GM19238 (cell line): Measurements from ENCODE around the gene ST3GAL5.
"Not testable (repeated sequence)": the region's sequence is repeated elsewhere in the genome, so short reads cannot be mapped to it uniquely, and the experiment has no call there.

Source experiments
- DNase-seq: peaks from one replicate; pipeline ENCODE4 v3.0.0; 2011; ENCODE audit warnings: low spot score; ENCODE audit not compliant: insufficient read length

The ST3GAL5 gene

DNA sequence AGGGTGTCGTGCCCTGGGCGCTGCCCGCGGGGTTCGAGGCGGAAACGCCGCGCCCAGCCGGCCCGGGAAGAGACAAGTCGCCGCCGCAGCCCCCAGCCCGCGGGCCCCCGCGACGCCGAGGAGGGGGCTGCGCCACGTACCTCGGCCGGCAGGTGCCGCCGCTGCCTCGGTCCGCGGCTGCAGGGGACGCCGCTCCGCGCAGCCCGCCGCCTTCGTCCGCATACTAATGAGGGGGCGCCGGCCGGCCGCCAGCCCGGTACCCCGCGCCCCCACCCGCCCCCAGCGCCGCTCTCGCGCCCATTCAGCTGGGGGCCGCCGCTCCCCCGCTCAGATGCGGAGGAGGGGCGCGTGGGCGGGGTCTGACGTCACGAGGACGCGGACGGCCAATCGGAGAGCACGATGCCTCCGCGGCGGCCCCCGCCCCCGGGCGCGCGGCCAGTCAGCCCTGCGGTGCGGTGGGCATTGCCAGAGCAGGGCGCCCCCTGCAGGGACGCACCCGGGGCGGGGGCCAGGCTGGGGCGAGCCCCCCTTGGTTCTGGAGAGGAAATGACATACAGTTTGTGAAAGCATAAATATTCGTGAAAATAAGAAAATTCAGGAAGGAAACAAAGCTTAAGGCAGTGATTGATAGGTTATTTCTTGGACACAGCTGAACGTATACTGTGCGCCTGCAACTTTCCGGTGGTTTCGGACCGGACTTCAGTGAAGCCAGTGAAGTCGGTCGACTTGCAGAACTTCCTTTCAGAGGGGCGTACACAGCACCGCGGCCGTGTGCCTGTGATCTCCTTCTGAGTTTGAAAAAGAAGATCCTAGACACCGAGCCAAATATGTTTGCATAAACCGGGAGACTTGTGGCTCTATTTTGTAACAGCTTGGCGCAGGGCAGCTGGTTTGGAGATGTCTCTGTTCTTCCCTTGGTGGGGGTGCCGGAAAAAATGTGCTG, at the start of gene ST3GAL5:
Gene ST3GAL5 (minus strand): TSS at position 307 of the 943 bp plus-strand sequence. CDS start 85 bp downstream, at position 222.
- peak; percentile 89 for DNase-seq

- DNase-seq = no peak
These were observed 49.7 kb upstream of the ST3GAL5 start for GRCh38 chr2:85938456-85938855.

DNA sequence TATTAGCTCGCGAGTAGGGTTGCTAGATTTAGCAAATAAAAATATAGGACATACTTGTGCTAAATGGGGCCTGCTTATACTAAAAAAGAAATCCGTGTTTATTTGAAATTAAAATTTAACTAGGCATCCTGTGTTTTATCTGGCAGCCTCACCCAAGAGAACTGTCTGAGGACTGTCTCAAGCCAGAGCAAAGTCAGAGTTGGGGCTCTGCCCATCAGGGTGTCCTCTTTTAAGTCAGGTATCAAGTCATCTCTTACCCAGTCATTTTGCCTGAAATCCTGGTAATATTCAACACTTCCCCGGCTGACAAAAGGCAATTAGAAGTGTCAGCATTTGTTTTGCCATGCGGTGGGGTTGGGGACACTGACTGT, 48.3 kb upstream of the ST3GAL5 start:
- DNase-seq = no peak

DNA sequence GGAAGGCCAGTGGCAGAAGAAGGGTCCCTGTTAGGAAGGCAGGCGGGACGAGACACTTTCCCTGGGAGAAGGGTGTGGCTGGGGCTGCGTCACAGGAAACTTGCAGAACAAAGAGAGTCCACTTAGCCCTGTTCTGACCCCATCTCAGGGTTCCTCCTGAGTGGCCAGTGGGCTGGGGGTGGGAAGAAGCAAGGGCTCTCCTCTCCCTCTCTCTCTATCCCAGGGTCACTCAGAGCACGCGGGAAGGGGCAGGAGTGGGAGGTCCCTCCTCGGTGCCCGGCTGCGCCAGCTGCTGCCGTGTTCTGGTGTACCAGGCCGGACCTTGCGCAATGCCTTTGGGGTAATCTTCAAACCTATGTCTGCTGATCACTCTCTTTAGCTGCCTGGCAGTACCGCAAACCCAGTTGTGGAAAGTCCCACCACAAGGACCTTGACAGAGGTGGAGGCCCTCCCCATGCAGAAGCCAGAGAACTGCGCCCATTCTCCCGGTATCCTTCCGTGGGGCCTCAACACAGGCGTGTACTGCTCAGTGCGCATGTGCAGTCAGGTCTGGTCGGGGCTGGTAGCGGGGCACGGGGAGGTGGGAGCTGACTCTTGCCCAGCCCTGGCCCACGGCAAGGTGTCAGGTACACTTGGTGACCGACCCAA, 47.8 kb upstream of the ST3GAL5 start:
- no peak for DNase-seq

DNA sequence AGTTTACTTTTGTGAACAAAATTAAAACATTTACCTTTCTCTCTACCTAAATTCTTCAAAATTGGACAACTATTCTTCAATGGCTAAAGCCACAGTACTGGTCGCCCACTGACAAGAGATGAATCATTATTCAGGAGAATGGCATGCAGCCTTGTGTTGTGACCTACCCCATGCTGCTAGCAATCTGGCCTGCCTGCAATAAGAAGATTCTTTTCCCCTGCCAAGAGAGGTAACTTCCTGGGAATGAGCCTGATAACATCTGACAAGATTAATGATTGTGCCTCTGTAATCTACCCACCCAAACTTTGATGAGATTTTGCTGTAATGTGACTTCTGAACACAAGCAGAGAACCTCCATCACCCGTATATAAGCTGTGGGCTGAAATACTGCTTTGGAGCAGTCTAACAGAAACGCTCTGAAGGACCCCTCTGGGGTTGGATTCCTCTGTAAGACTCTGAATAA, 47.0 kb upstream of the ST3GAL5 start:
- DNase-seq = no peak

DNA sequence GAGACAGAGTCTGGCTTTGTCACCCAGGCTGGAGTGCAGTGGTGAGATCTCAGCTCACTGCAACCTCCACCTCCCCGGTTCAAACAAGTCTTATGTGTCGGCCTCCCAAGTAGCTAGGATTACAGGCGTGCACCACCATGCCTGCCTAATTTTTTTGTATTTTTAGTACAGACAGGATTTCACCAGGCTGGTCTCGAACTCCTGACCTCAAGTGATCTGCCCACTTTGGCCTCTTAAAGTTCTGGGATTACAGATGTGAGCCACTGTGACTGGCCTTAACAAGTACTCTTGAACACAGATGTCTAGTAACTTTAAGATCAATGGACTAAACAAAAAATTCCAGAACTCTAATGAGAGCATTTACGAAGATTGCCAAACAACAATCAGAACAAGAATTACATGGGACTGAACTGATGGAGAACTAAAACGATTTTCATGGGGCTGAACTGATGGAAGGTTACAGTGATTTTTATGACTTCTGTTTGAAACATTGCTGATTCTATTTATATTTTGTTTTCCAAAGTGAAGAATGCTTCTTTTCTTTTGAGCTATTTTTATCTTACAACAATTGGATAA, 46.5 kb upstream of the ST3GAL5 start:
- no peak for DNase-seq

DNA sequence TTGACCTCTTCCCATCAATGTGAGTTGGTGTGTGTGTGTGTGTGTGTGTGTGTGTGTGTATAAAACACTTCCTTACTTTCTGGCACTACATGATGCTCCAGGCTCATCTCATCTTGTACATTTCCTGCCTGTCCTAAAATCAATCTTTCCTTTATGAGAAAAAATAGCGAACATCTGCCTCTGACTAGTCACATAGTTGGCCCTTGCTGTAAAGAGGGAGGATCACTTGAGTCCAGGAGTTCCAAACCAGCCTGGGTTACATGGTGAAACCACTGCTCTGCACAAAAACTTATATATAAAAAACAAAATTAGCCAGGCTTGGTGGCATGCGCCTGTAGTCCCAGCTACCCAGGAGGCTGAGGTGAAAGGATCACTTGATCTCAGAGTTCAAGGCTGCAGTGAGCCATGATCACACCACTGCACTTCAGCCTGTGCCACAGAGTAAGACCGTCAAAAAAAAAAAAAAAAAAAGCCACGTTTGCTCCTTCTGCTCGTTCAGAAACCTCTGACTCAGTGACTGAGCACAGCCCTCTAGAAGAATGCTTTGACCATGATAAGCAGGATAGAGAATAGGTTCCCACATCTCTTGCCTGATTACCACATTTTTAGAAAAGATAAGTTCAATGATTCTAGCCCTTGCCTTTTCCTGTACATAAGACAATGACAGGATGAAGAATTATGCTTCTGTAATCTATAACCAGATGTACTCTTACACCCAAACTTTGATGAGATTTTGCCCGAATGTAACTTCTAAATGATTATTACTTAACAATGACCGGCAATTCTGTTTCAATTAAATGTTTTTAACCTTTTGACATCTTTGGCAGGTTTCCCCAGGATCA, 45.2 kb upstream of the ST3GAL5 start:
- DNase-seq = no peak

DNA sequence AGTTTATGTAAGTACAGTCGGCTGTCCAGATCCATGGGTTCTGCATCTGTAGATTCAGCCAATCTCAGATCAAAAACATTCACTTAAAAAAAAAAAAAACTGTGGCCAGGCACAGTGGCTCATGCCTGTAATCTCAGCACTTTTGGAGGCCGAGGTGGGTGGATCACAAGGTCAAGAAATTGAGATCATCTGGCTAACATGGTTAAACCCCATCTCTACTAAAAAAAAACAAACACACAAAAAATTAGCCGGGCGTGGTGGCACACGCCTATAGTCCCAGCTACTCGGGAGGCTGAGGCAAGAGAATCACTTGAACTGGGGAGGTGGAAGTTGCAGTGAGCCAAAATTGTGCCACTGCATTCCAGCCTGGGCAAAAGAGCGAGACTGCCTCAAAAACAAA, 42.4 kb upstream of the ST3GAL5 start:
- DNase-seq = not testable (repeated sequence)

DNA sequence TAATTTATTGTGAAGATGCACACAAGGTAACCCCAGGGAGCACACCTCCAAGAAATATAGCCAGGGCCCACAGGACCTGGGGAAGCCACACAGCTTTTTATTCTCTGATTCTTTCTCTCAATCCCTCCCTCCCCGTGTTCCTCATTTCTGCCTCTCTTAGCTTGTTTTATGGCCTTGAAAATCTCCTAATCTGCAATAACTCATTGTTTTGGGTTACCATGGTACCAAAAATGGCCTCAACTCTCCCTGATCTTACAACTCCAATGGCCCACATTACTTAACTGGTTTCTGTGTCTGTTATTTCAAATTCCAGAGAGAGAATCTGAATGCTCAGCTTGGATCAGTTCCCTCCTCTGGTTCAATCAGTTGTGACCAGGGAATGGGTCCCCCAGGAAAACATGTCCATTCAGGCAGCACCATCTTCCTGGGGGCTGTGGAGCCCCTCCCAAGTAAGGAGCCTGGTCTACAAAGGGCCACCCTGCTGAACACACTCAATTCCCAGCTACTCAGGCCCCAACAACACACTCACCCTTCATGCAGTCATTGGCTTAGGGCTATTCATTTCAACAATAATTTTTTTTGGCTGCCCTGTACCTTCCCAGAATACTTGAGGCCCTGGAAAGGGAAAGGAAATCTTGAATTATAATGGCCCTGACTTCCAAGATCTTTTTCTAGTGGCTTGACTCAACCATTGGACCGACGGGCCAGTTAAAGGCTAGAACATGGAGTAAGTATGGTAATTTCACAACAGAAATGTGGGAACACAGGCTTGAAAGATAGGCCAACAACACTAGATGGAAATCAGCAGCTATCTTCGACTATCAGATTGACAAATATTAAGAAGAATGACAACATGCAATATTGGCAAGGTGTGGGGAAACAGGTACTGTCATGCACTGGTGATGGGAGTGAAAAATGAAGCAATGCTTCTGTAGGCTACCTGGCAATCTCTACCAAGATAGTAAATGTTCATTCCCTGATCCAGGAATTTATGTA, 41.6 kb upstream of the ST3GAL5 start:
- no peak for DNase-seq

GRCh38 chr2:85929096-85930050, 40.6 kb upstream of the ST3GAL5 start:
- DNase-seq = no peak

DNA sequence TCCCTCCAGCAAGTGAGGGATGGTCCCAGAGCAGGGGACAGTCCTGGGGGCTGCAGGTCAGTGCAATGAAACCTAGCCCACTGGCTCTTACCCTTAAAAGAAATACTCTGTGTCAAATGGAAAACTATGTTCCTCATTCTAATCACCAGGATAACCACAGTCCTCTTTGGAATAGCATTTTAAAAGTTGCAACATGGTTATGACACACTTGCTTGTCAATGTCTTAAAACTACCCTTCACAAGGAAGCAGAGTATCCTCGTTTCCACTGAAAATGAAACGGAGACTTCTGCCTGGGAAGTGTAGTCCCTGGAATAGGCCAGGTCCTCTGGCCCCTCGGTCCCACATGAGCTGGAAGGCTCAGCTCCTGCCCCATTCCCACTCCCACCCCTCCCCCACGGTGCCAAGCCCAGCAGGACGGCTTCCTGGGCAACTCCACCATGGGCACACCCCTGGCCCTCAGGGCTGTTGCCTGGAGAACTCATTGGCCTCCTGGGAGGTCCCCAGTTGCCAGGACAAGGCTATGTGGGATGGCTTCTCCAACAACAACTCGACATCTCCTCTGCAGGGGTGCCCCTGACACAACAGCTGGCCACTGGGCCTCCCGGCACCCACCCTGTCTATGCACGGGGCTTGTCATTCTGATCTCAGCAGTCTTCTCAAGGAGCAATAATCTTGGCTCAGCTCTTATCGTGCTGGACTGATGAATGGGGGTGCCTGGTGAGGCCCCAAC, 38.3 kb upstream of the ST3GAL5 start:
- no peak for DNase-seq

GRCh38 chr2:85926526-85926925, 37.7 kb upstream of the ST3GAL5 start:
- no peak for DNase-seq

- no peak for DNase-seq
These were observed 36.5 kb upstream of the ST3GAL5 start for GRCh38 chr2:85925216-85925671.

- no peak for DNase-seq
These were observed 35.7 kb upstream of the ST3GAL5 start for GRCh38 chr2:85924522-85924921.

- no peak for DNase-seq
These were observed 33.4 kb upstream of the ST3GAL5 start for GRCh38 chr2:85922199-85922598.

DNA sequence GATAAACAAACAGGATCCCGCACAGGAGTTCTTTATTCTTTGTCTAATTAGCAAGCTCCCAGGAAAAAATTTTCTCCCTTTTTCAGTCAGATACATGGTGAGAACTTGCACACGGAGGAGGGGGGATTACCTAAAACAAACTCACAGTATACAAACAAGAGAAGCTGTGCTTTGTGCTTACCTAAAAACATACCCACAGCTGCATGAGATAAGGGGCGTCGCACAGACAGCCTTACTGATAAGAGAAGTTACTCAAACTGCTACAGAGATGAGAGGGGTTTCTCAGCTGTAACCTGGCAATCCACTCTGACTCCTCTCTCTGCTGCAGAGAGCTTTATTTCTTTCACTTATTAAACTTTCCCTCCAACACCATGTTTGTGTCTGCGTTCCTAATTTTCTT, 32.9 kb upstream of the ST3GAL5 start:
- no peak for DNase-seq

DNA sequence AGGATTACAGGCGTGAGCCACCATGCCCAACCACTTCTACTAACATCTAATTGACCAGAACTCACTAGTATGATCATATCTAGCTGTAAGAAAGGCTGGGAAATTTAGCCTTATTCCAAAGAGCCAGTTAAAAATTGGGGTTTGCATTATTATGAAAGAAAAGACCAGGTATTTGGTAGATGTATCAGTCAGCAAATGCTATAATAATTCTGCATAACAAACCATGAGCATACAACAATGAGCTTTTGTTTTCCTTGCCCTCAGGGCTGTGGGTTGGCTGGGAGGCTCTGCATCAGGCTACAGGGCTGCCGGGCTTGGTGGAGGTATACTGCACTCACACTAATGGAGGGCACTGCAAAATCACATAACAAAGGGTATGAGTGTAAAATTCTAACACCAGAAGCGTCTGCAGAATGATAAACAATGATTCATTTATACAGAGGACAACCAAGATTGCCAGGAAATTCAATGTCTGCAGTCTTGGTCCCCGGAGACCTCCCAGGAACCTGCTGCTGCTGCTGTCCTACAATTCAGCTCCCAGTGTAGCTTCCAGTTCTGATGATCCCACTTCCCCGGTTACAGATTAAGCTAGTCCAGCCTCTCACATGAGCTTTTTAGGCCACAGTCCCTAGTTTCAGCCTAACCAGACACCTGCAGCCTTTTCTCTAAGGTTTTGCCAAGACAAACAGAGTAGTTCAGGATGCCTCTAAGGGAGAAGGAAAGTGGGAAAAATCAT, 32.2 kb upstream of the ST3GAL5 start:
- no peak for DNase-seq
